Glomerular endothelial cell (primary cell): ENCODE measurements around the gene AHDC1. TPM values are rescaled to one million over a fixed set of nuclear protein-coding genes. Genes with fewer than 3 reads are reported as not detected.
"Not testable (repeated sequence)": the region's sequence is repeated elsewhere in the genome, so short reads cannot be mapped to it uniquely, and the experiment has no call there.

ENCODE experiments used
- DNase-seq: peaks from one replicate; pipeline ENCODE4 v3.0.0-alpha.2; 2011; ENCODE audit warnings: low read depth, low spot score; ENCODE audit errors: extremely low read depth
- total RNA-seq: library from RNA; depleted of rRNA; stranded (reverse); fragments of >200 nt; gene quantifications from 2 replicates; pipeline ENCODE4 v1.2.3, GENCODE V29; 2015

Gene AHDC1
- total RNA-seq, 1 donor from 2014 or later: 44.1 TPM

GRCh38 chr1:27520651-27521050 is 83.3 kb downstream of the AHDC1 start:
- no peak for DNase-seq

GRCh38 chr1:27519331-27520258 is 84.3 kb downstream of the AHDC1 start:
- no peak for DNase-seq

- DNase-seq: no peak
These were observed 85.1 kb downstream of the AHDC1 start for GRCh38 chr1:27518808-27519207.

- no peak for DNase-seq
These were observed 85.8 kb downstream of the AHDC1 start for GRCh38 chr1:27517907-27518718.

GRCh38 chr1:27517301-27517700 is 86.6 kb downstream of the AHDC1 start:
- DNase-seq: no peak

GRCh38 chr1:27515626-27516025 is 88.3 kb downstream of the AHDC1 start:
- no peak for DNase-seq

GRCh38 chr1:27513958-27514357 is 90.0 kb downstream of the AHDC1 start:
- no peak for DNase-seq

GRCh38 chr1:27513528-27513927 is 90.4 kb downstream of the AHDC1 start:
- DNase-seq: no peak

GRCh38 chr1:27509127-27510080 is 94.5 kb downstream of the AHDC1 start:
- DNase-seq: no peak

- DNase-seq: no peak
These were observed 95.8 kb downstream of the AHDC1 start for GRCh38 chr1:27507960-27508665.

- DNase-seq: no peak
These were observed 97.2 kb downstream of the AHDC1 start for GRCh38 chr1:27506703-27507102.

- DNase-seq: no peak
These were observed 98.6 kb downstream of the AHDC1 start for GRCh38 chr1:27505420-27505680.

- no peak for DNase-seq
These were observed 99.1 kb downstream of the AHDC1 start for GRCh38 chr1:27504588-27505419.

- no peak for DNase-seq
These were observed 99.9 kb downstream of the AHDC1 start for GRCh38 chr1:27503844-27504587.

GRCh38 chr1:27503033-27503432 is 100.9 kb downstream of the AHDC1 start:
- DNase-seq: no peak

- DNase-seq: not testable (repeated sequence)
These were observed 102.8 kb downstream of the AHDC1 start for GRCh38 chr1:27501159-27501558.

- DNase-seq: no peak
These were observed 104.8 kb downstream of the AHDC1 start for GRCh38 chr1:27499142-27499541.

- DNase-seq: no peak
These were observed 107.3 kb downstream of the AHDC1 start for GRCh38 chr1:27496604-27497155.
